Hindlimb muscle (tissue), 1 donor: ENCODE results near the gene ZNF525. TPM values are rescaled to one million over a fixed set of nuclear protein-coding genes. Genes with fewer than 3 reads are reported as not detected.
"Not testable (repeated sequence)": the region's sequence is repeated elsewhere in the genome, so short reads cannot be mapped to it uniquely, and the experiment has no call there.

Source experiments
- DNase-seq: peaks from one replicate; pipeline ENCODE4 v3.0.0-alpha.2; 2013
- polyA plus RNA-seq: library from polyadenylated mRNA; unstranded; fragments of 120-200 nt; gene quantifications from one replicate; pipeline ENCODE4 v1.2.1, GENCODE V29; 2013; ENCODE audit not compliant: insufficient read length

Gene ZNF525
- polyA plus RNA-seq, 1 donor = 8.1 TPM

DNA sequence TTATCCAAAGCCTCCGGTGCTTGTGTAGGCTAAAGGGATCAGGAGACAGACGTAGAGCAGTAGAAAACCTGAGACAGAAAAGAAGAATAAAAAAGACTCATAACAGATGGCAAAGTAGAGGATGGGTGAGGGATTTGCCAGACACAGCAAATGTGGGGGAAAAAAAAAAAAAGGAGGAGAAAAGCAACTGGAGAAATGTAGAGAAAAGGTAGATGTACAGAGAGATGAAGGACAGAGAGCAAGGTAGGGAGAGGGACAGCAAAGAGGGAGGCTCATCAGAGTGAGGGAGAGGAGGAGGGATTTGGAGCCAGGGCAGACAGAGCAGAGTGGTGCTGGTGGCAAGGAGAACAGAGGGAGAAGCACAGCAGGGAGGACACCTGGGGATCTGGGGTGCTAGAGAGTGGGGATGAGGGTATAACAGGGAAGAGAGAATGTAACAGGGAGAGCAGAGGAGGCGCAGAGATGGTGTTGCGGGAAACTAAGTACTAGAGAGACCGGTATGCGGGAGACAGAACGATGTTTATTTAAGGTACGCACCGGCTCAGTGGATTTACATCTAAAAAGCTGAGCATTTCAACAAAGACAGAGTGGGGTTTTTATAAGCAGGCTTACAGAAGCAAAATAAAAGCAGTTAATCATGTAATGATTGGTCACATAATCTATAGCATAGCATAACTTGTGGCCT is 30.5 kb downstream of the ZNF525 start:
- DNase-seq = peak; percentile 8

- no peak for DNase-seq
Observed at GRCh38 chr19:53396525-53396868, 31.0 kb downstream of the ZNF525 start.

- not testable (repeated sequence) for DNase-seq
Observed at GRCh38 chr19:53397918-53398317, 32.4 kb downstream of the ZNF525 start.

DNA sequence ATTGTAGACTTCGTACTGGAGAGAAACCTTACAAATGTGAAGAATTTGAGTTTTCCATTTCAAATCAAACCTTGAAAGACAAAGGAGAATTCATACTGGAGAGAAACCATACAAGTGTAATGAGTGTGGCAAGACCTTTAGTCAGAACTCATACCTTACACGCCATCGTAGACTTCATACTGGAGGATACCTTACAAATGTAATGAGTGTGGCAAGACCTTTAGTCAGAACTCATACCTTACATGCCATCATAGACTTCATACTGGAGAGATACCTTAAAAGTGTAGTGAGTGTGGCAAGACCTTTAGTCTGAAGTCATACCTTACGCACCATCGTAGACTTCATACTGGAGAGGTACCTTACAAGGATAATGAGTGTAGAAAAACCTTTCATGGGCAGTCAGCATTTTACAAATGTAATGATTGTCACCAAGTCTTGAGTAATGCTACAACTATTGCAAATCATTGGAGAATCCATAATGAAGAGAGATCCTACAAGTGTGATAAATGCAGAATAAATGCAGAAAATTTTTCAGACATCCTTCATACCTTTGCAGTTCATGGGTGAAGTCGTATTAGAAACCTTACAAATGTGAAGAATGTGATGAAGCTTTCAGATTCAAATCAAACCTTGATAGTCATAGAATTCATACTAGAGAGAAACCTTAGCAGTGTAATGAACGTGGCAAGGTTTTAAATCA is 44.1 kb downstream of the ZNF525 start:
- no peak for DNase-seq

GRCh38 chr19:53420520-53421315 is 55.2 kb downstream of the ZNF525 start:
- DNase-seq = not testable (repeated sequence)

- no peak for DNase-seq
Observed at GRCh38 chr19:53422551-53422950, 57.0 kb downstream of the ZNF525 start.

GRCh38 chr19:53423074-53423473 is 57.6 kb downstream of the ZNF525 start:
- DNase-seq = not testable (repeated sequence)

- DNase-seq = peak; percentile 27
Observed at GRCh38 chr19:53423680-53424079, 58.2 kb downstream of the ZNF525 start.

- peak; percentile 66 for DNase-seq
Observed at GRCh38 chr19:53424968-53425597, 59.6 kb downstream of the ZNF525 start.

GRCh38 chr19:53431399-53432087 is 66.0 kb downstream of the ZNF525 start, which contains the start of gene ZNF761:
Gene ZNF761, plus strand, starts transcription at chr19:53431984. Its CDS starts 15,285 bp downstream, at chr19:53447269.
- peak; percentile 93 for DNase-seq

GRCh38 chr19:53432088-53432661 is 66.7 kb downstream of the ZNF525 start:
- peak; percentile 3 for DNase-seq

Other genes with a start within 250 kb of the ZNF525 start
- gene ZNF415, start 232.8 kb upstream of the ZNF525 start, polyA plus RNA-seq = 9.6 TPM
- gene ZNF347, start 206.7 kb upstream of the ZNF525 start, polyA plus RNA-seq = 6.9 TPM
- 4.4 TPM for gene ZNF665, start 172.3 kb upstream of the ZNF525 start, polyA plus RNA-seq
- gene ZNF677, start 110.8 kb upstream of the ZNF525 start, polyA plus RNA-seq = 26.3 TPM
- gene VN1R2, start 107.4 kb upstream of the ZNF525 start, polyA plus RNA-seq = not detected
- not detected for gene VN1R4, start 98.0 kb upstream of the ZNF525 start, polyA plus RNA-seq
- 5.2 TPM for gene ZNF845, start 32.0 kb upstream of the ZNF525 start, polyA plus RNA-seq
- 8.8 TPM for gene ZNF765, start 29.4 kb downstream of the ZNF525 start, polyA plus RNA-seq
- gene ZNF761, start 66.3 kb downstream of the ZNF525 start, polyA plus RNA-seq = 7.8 TPM
- gene ZNF813, start 102.0 kb downstream of the ZNF525 start, polyA plus RNA-seq = 2.6 TPM
- gene ZNF331, start 172.4 kb downstream of the ZNF525 start, polyA plus RNA-seq = 12.8 TPM